ENCODE data around the gene CDC42EP2. TPM values are rescaled to one million over a fixed set of nuclear protein-coding genes. Genes with fewer than 3 reads are reported as not detected.

The CDC42EP2 gene, protein sequence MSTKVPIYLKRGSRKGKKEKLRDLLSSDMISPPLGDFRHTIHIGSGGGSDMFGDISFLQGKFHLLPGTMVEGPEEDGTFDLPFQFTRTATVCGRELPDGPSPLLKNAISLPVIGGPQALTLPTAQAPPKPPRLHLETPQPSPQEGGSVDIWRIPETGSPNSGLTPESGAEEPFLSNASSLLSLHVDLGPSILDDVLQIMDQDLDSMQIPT
- 10 to 100 TPM in 5 of 6 donors, 1 to 10 TPM in 1; 7.7 to 45.2 (median 14.6) TPM for total RNA-seq

DNA sequence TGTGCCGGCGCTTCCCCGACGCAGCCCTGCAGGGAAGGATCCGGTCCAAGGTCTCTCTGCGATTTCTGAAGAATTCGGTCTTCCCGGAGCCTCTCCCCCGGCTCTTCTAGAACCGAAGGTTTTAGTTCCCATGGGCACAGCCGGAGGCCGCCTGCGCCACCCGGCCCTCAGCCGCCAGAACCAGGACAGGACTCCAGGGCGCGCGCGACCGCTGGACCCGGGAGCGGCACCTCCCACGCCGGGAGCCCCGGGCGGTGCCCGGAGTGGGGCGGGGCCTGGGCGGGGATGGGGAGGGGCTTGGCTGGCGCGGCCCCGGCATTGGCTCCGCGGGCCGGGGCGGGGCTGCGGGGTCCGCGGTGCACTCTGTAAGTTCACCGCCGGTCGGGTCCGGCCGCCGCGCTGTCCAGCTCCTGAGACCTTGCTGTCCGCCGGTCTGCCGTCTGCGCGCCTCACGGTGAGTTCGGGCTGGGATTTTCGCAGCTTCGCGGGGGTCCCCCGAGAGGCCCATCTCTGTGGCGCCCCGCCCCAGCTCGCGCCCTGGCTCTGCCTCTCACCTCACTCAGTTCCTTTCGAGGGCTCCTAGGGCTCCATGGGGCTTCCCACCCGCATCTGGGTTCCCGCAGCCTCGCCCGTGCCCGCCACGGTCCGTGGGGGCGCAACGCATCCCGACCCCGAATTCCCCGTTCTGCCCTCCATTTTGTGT, at the start of gene CDC42EP2:
CDC42EP2 (plus strand) TSS at position 366 of the 703 bp plus-strand sequence. CDS start 6,033 bp downstream, outside the sequence.
- Histone ChIP-seq H3K36me3 (peaks cover 0 to 2% (median 0%) of the 10 kb centered on the region in 4 donors), H3K27ac (peak within 1 kb of the TSS; percentile 90 to 93 (median 92)), H3K4me1 (peaks cover 51 to 76% (median 64%) of the 10 kb centered on the region in 4 donors), H3K4me3 (peak within 1 kb of the TSS; percentile 67 to 80 (median 74)), H3K27me3 (no peaks in the 10 kb centered on the region), H3K9me3 (no peaks in the 10 kb centered on the region)
- peak; percentile 91 to 92 for ATAC-seq (ENCODE audit: low FRiP score in 2 of 2)
- peak; percentile 70 to 92 for TF ChIP-seq POLR2AphosphoS5 (IDR thresholded peaks at IDR 0.05)
- TF ChIP-seq, protein P1, sequence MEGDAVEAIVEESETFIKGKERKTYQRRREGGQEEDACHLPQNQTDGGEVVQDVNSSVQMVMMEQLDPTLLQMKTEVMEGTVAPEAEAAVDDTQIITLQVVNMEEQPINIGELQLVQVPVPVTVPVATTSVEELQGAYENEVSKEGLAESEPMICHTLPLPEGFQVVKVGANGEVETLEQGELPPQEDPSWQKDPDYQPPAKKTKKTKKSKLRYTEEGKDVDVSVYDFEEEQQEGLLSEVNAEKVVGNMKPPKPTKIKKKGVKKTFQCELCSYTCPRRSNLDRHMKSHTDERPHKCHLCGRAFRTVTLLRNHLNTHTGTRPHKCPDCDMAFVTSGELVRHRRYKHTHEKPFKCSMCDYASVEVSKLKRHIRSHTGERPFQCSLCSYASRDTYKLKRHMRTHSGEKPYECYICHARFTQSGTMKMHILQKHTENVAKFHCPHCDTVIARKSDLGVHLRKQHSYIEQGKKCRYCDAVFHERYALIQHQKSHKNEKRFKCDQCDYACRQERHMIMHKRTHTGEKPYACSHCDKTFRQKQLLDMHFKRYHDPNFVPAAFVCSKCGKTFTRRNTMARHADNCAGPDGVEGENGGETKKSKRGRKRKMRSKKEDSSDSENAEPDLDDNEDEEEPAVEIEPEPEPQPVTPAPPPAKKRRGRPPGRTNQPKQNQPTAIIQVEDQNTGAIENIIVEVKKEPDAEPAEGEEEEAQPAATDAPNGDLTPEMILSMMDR (IDR thresholded peaks at IDR 0.05) = peak in 4 of 6 experiments; percentile 6 to 48 (median 37)
- peak in 3 of 4 donors; percentile 67 to 85 (median 77) for TF ChIP-seq POLR2A (IDR thresholded peaks at IDR 0.05)
- no peak for TF ChIP-seq EP300 (IDR thresholded peaks at IDR 0.05)
- peak; percentile 93 to 98 for DNase-seq
- WGBS, 2 donors = 0 to 1% methylated on average over 24 to 47 of the region's 74 CpGs

DNA sequence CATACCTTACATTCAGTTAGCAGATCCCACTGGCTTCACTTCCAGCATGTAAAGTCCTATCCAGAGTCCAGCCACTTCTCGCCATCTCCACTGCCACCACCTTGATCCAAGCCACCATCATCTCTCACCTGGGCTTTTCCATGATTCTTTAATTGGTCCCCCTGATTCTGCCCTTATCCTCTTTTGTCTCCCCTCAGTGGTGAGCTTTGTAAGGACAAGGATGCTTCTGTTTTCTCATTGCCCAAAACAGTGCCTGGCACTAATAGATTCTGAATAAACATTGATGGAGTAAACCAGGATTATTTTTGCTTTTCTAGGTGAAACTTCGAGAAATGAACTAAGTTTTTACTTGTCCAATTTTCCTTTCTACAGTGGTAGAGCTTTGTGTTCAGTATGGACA, 48.5 kb upstream of the CDC42EP2 start:
- Histone ChIP-seq H3K27ac (no peak overlapping the region), H3K36me3 (peaks cover 0 to 40% (median 13%) of the 10 kb centered on the region in 4 donors), H3K27me3 (no peaks in the 10 kb centered on the region), H3K4me3 (no peak overlapping the region), H3K9me3 (no peaks in the 10 kb centered on the region), H3K4me1 (peaks cover 12 to 23% (median 15%) of the 10 kb centered on the region in 4 donors)
- ATAC-seq (ENCODE audit: low FRiP score in 2 of 2) (no peak), DNase-seq (no peak)
- TF ChIP-seq, protein P1 (IDR thresholded peaks at IDR 0.05) = peak in 2 of 6 experiments; percentile 14 to 15
- no peak for TF ChIP-seq EP300 (IDR thresholded peaks at IDR 0.05)
- no peak for TF ChIP-seq POLR2A (IDR thresholded peaks at IDR 0.05)
- no peak for TF ChIP-seq POLR2AphosphoS5 (IDR thresholded peaks at IDR 0.05)
- WGBS, 2 donors = 93 to 97% methylated on average over 2 of the region's 2 CpGs

DNA sequence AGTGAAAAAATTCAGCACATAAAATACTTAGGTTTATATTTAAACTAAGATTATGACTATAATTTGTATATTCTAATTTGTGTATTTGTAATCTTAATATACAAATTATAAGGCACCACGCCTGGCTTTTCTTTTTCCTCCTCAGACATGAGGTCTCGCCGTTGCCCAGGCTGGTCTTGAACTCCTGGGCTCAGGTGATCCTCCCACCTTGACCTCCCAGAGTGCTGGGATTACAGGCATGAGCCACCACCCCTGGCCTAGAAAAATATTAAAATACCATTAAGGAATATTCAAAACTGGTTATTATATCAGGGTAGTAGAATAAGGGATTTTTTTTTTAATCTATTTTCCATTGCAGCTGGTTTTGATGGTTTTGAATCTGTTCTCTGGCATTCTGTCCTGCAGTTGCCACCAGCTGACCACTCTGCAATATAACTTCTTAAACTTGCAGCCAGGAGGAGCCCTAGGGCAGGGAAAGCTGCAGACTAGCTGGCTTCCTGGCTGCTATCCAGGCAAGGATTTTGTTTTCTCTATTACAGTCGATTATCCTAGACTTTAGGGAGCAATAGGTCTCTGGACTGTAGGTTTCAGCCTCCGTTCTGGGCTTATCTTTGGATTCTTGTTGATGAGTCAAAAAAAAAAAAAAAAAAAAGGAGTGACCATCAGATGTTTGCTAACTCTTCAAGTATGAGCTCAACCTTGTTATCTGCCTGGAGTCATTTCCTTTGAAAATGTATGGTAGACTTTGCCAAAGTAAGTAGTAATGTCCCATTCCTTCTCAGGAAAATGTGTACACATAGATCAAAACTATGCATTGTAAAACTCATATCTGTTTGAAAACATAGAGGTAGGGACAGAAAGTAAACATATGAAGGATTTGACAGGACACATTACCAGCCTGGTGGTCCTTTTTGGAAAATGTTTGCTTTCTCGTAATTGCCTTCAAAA, 39.7 kb upstream of the CDC42EP2 start:
- Histone ChIP-seq H3K9me3 (no peaks in the 10 kb centered on the region), H3K27me3 (no peaks in the 10 kb centered on the region), H3K36me3 (peaks cover 0 to 15% (median 7%) of the 10 kb centered on the region in 4 donors), H3K4me1 (peaks cover 17 to 21% (median 19%) of the 10 kb centered on the region in 4 donors), H3K4me3 (no peak overlapping the region), H3K27ac (peak overlapping the region in 2 of 4 donors; percentile 49 to 81)
- TF ChIP-seq POLR2A (IDR thresholded peaks at IDR 0.05) = no peak
- TF ChIP-seq POLR2AphosphoS5 (IDR thresholded peaks at IDR 0.05) = peak; percentile 68 to 78
- TF ChIP-seq, protein P1 (IDR thresholded peaks at IDR 0.05) = peak; percentile 73 to 91 (median 81)
- no peak for TF ChIP-seq EP300 (IDR thresholded peaks at IDR 0.05)
- ATAC-seq (ENCODE audit: low FRiP score in 2 of 2) = peak; percentile 88 to 95
- peak in 1 of 2 donors; percentile 75 for DNase-seq
- WGBS, 2 donors = 43 to 49% methylated on average over 6 of the region's 6 CpGs

- H3K4me1 ChIP-seq = peaks cover 17 to 30% (median 23%) of the 10 kb centered on the region in 4 donors
- WGBS, 2 donors = 71 to 74% methylated on average over 4 of the region's 4 CpGs
- ATAC-seq (ENCODE audit: low FRiP score in 2 of 2) = no peak
- H3K27ac ChIP-seq = peak overlapping the region in 2 of 4 donors; percentile 49 to 81
- no peak for DNase-seq
- H3K27me3 ChIP-seq = no peaks in the 10 kb centered on the region
- peaks cover 0 to 7% (median 3%) of the 10 kb centered on the region in 4 donors for H3K36me3 ChIP-seq
- H3K9me3 ChIP-seq = no peaks in the 10 kb centered on the region
- no peak overlapping the region for H3K4me3 ChIP-seq
- no peak for TF ChIP-seq POLR2AphosphoS5 (IDR thresholded peaks at IDR 0.05)
- TF ChIP-seq POLR2A (IDR thresholded peaks at IDR 0.05) = no peak
- TF ChIP-seq EP300 (IDR thresholded peaks at IDR 0.05) = no peak
- TF ChIP-seq, protein P1 (IDR thresholded peaks at IDR 0.05) = no peak
These were observed 38.8 kb upstream of the CDC42EP2 start for GRCh38 chr11:65275906-65276305.
